Measurements from ENCODE around the gene SPACA6. TPM values are rescaled to one million over a fixed set of nuclear protein-coding genes. Genes with fewer than 3 reads are reported as not detected.
A peak's percentile ranks its signal among the peaks of the same experiment; 100 is the strongest.

SPACA6 gene
- total RNA-seq, 1 donor from 2014 or later: 62.5 TPM

DNA sequence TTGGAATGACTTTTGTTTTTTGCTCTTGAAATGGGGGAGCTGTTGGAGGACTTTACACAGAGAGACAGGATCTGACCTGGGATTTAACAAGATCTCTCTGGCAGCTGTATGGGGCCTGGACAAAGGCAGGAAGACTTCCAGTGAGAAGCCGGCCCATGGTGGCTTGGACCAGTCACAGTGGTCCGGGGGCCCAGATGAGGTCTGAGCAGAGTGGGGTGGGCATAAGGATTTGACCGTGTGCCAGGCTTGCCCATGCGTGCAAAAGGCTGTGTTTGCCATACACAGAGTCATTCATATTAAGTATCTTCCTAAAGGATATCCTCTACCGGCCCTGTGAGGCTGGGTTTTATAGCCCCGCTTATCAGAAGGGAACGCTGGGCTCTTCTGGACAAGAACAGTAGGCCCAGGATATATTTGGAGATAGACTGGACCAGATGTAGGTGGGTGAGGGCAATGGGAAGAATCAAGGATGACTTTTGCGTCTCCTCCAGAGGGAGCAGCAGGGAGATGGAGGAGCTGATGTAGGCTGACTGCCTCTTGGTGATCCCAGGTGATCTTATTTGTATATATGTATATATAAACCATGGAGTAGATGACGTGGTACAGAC, 4.1 kb downstream of the SPACA6 start:
- peak overlapping the region; percentile 45 for H3K4me3 Mint-ChIP-seq (ENCODE audit: unreplicated experiment)

DNA sequence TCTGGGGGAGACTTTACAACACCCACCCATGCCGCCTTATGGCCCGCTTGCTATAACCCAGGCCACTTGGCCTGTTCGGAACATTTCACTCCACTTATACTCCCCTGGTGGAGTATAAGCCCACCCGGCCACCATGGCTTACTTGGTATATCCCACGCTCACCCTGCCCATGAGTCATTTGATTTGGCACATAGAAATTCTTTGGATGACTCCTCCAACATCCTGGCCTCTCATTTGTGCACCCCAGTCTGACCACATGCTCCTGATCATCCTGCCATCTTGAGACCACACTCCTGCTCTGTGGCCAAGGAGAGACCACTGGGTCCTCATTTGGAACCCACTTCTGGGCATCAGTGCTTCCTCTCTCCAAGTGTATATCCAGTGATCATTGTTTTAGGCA, 5.2 kb downstream of the SPACA6 start:
- FAIRE-seq (no peak), DNase-seq (ENCODE audit: low read depth) (peak; percentile 56)
- Mint-ChIP-seq H3K27ac (ENCODE audit: unreplicated experiment) (no peak overlapping the region), H3K9me3 (ENCODE audit: unreplicated experiment) (peaks cover 2% of the 10 kb centered on the region), H3K36me3 (ENCODE audit: low read depth, unreplicated experiment) (peaks cover 49% of the 10 kb centered on the region), H3K4me3 (ENCODE audit: unreplicated experiment) (no peak overlapping the region), H3K4me1 (ENCODE audit: low read depth, unreplicated experiment) (peaks cover 53% of the 10 kb centered on the region), H3K27me3 (ENCODE audit: low read depth, unreplicated experiment) (no peaks in the 10 kb centered on the region)
- no peak overlapping the region for H3K4me3 ChIP-seq (ENCODE audit: insufficient read depth, low read depth, low read length)
- H3K36me3 ChIP-seq (ENCODE audit: insufficient read depth, low read length): peaks cover 30% of the 10 kb centered on the region
- H3K79me2 ChIP-seq (ENCODE audit: insufficient read depth, low read length): peaks cover 63% of the 10 kb centered on the region
- H3K27me3 ChIP-seq (ENCODE audit: insufficient read depth, low read length): no peaks in the 10 kb centered on the region
- H3K9ac ChIP-seq (ENCODE audit: low read length): no peak overlapping the region
- no peak overlapping the region for H3K27ac ChIP-seq (ENCODE audit: low read depth, low read length)
- H2AFZ ChIP-seq (ENCODE audit: low read depth, low read length): no peak overlapping the region
- H3K4me1 ChIP-seq (ENCODE audit: insufficient read depth, low read length): peaks cover 3% of the 10 kb centered on the region
- H3K4me2 ChIP-seq (ENCODE audit: low read length): no peak overlapping the region
- H3K9me3 ChIP-seq (ENCODE audit: insufficient read depth, low read depth, low read length): no peaks in the 10 kb centered on the region
- peaks cover 100% of the 10 kb centered on the region for H4K20me1 ChIP-seq (ENCODE audit: insufficient read depth, low read length)
- no peak for TF ChIP-seq EZH2 (IDR thresholded peaks at IDR 0.05; ENCODE audit: insufficient read depth, low read length)
- TF ChIP-seq, protein P1, sequence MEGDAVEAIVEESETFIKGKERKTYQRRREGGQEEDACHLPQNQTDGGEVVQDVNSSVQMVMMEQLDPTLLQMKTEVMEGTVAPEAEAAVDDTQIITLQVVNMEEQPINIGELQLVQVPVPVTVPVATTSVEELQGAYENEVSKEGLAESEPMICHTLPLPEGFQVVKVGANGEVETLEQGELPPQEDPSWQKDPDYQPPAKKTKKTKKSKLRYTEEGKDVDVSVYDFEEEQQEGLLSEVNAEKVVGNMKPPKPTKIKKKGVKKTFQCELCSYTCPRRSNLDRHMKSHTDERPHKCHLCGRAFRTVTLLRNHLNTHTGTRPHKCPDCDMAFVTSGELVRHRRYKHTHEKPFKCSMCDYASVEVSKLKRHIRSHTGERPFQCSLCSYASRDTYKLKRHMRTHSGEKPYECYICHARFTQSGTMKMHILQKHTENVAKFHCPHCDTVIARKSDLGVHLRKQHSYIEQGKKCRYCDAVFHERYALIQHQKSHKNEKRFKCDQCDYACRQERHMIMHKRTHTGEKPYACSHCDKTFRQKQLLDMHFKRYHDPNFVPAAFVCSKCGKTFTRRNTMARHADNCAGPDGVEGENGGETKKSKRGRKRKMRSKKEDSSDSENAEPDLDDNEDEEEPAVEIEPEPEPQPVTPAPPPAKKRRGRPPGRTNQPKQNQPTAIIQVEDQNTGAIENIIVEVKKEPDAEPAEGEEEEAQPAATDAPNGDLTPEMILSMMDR (IDR thresholded peaks at IDR 0.05; ENCODE audit: insufficient read depth, low read depth, low read length): no peak

More for the DNA sequence above, 4.1 kb downstream of the SPACA6 start:
- H3K9me3 Mint-ChIP-seq (ENCODE audit: unreplicated experiment): peaks cover 2% of the 10 kb centered on the region
- Histone ChIP-seq H3K27ac (ENCODE audit: low read depth, low read length) (no peak overlapping the region), H3K4me3 (ENCODE audit: insufficient read depth, low read depth, low read length) (no peak overlapping the region), H3K9me3 (ENCODE audit: insufficient read depth, low read depth, low read length) (no peaks in the 10 kb centered on the region), H3K4me1 (ENCODE audit: insufficient read depth, low read length) (peaks cover 7% of the 10 kb centered on the region), H3K36me3 (ENCODE audit: insufficient read depth, low read length) (peaks cover 33% of the 10 kb centered on the region), H3K9ac (ENCODE audit: low read length) (no peak overlapping the region), H2AFZ (ENCODE audit: low read depth, low read length) (no peak overlapping the region), H4K20me1 (ENCODE audit: insufficient read depth, low read length) (peaks cover 100% of the 10 kb centered on the region), H3K4me2 (ENCODE audit: low read length) (no peak overlapping the region), H3K79me2 (ENCODE audit: insufficient read depth, low read length) (peaks cover 73% of the 10 kb centered on the region), H3K27me3 (ENCODE audit: insufficient read depth, low read length) (no peaks in the 10 kb centered on the region)
- H3K27ac Mint-ChIP-seq (ENCODE audit: unreplicated experiment): no peak overlapping the region
- TF ChIP-seq, protein P1 (IDR thresholded peaks at IDR 0.05; ENCODE audit: insufficient read depth, low read depth, low read length): no peak
- TF ChIP-seq EZH2 (IDR thresholded peaks at IDR 0.05; ENCODE audit: insufficient read depth, low read length): no peak
- peaks cover 51% of the 10 kb centered on the region for H3K4me1 Mint-ChIP-seq (ENCODE audit: low read depth, unreplicated experiment)
- no peaks in the 10 kb centered on the region for H3K27me3 Mint-ChIP-seq (ENCODE audit: low read depth, unreplicated experiment)
- no peak for DNase-seq (ENCODE audit: low read depth)
- FAIRE-seq: no peak
- peaks cover 47% of the 10 kb centered on the region for H3K36me3 Mint-ChIP-seq (ENCODE audit: low read depth, unreplicated experiment)

DNA sequence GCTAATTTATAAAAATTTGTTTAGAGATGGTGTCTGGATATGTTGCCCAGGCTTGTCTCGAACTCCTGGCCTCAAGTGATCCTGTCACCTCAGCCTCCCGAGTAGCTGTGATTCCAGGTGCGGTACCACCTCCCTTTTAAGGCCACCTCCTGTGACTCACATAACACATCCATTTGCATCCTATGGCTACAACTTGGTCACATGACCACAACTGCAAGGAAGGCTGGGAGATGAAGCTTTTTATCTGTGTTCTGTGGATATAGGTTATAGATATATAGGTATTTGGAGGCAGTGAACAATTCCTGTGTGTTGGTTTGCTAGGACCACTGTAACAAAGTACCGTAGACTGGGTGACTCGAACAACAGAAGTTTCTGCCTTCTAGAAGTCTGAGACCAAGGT, 6.0 kb downstream of the SPACA6 start:
- Histone ChIP-seq H3K27ac (ENCODE audit: low read depth, low read length) (no peak overlapping the region), H3K9me3 (ENCODE audit: insufficient read depth, low read depth, low read length) (no peaks in the 10 kb centered on the region), H3K27me3 (ENCODE audit: insufficient read depth, low read length) (no peaks in the 10 kb centered on the region), H2AFZ (ENCODE audit: low read depth, low read length) (no peak overlapping the region), H3K4me2 (ENCODE audit: low read length) (no peak overlapping the region), H3K4me1 (ENCODE audit: insufficient read depth, low read length) (peaks cover 3% of the 10 kb centered on the region), H3K4me3 (ENCODE audit: insufficient read depth, low read depth, low read length) (no peak overlapping the region), H4K20me1 (ENCODE audit: insufficient read depth, low read length) (peaks cover 95% of the 10 kb centered on the region), H3K79me2 (ENCODE audit: insufficient read depth, low read length) (peaks cover 54% of the 10 kb centered on the region), H3K36me3 (ENCODE audit: insufficient read depth, low read length) (peaks cover 28% of the 10 kb centered on the region), H3K9ac (ENCODE audit: low read length) (no peak overlapping the region)
- FAIRE-seq: no peak
- Mint-ChIP-seq H3K36me3 (ENCODE audit: low read depth, unreplicated experiment) (peaks cover 47% of the 10 kb centered on the region), H3K9me3 (ENCODE audit: unreplicated experiment) (peaks cover 2% of the 10 kb centered on the region), H3K27ac (ENCODE audit: unreplicated experiment) (no peak overlapping the region), H3K4me1 (ENCODE audit: low read depth, unreplicated experiment) (peaks cover 47% of the 10 kb centered on the region), H3K27me3 (ENCODE audit: low read depth, unreplicated experiment) (no peaks in the 10 kb centered on the region), H3K4me3 (ENCODE audit: unreplicated experiment) (no peak overlapping the region)
- DNase-seq (ENCODE audit: low read depth): no peak
- TF ChIP-seq, protein P1 (IDR thresholded peaks at IDR 0.05; ENCODE audit: insufficient read depth, low read depth, low read length): no peak
- TF ChIP-seq EZH2 (IDR thresholded peaks at IDR 0.05; ENCODE audit: insufficient read depth, low read length): no peak

Measured in astrocyte (in vitro differentiated cells and primary cell).